ENCODE measurements around the gene DIS3L.

Gene DIS3L

GRCh38 chr15:66252685-66253417 lies 40.5 kb upstream of the DIS3L start:
- peak; percentile 38 for DNase-seq (ENCODE audit: low spot score)
- H3K27ac ChIP-seq, result no peak overlapping the region
- ChIA-PET CTCF (interaction anchor here (0.6 to 1.0 kb wide), 5 partner anchors 12 to 193 kb away, joined by 3 to 6 read pairs (median 4); no protein-coding TSS in a partner anchor), POLR2A (ENCODE audit: low non-redundant PET) (no interaction called here)
- peak; percentile 62 for TF ChIP-seq CTCF (conservative IDR thresholded peaks at IDR 0.05; ENCODE audit: low read depth)

- peak; percentile 39 for DNase-seq (ENCODE audit: low spot score)
- POLR2A ChIA-PET (ENCODE audit: low non-redundant PET), result no interaction called here
- TF ChIP-seq CTCF (conservative IDR thresholded peaks at IDR 0.05; ENCODE audit: low read depth), result no peak
- no peak within 1 kb of the TSS for H3K27ac ChIP-seq
- CTCF ChIA-PET, result interaction anchor here (0.7 kb wide), 1 partner anchor 64 kb away, joined by 6 read pairs; no protein-coding TSS in a partner anchor
These were observed 39.8 kb upstream of the DIS3L start, which contains the start of gene MEGF11 for GRCh38 chr15:66253418-66254088. Gene MEGF11, minus strand, starts transcription at chr15:66253750. Its CDS starts 125,347 bp downstream, at chr15:66128403.

GRCh38 chr15:66254089-66254950 lies 39.0 kb upstream of the DIS3L start:
- CTCF ChIA-PET, result no interaction called here
- no peak for TF ChIP-seq CTCF (conservative IDR thresholded peaks at IDR 0.05; ENCODE audit: low read depth)
- no peak for DNase-seq (ENCODE audit: low spot score)
- no peak overlapping the region for H3K27ac ChIP-seq
- POLR2A ChIA-PET (ENCODE audit: low non-redundant PET), result no interaction called here

GRCh38 chr15:66254951-66255676 lies 38.3 kb upstream of the DIS3L start:
- no peak for TF ChIP-seq CTCF (conservative IDR thresholded peaks at IDR 0.05; ENCODE audit: low read depth)
- CTCF ChIA-PET, result interaction anchor here (0.7 kb wide), 1 partner anchor 333 kb away, joined by 3 read pairs; no protein-coding TSS in a partner anchor
- DNase-seq (ENCODE audit: low spot score), result no peak

GRCh38 chr15:66256692-66257091 lies 36.7 kb upstream of the DIS3L start:
- no peak for TF ChIP-seq CTCF (conservative IDR thresholded peaks at IDR 0.05; ENCODE audit: low read depth)
- ChIA-PET POLR2A (ENCODE audit: low non-redundant PET) (no interaction called here), CTCF (interaction anchor here (0.6 kb wide), 1 partner anchor 218 kb away, joined by 4 read pairs; no protein-coding TSS in a partner anchor)
- no peak overlapping the region for H3K27ac ChIP-seq
- no peak for DNase-seq (ENCODE audit: low spot score)

More at GRCh38 chr15:66254951-66255676, 38.3 kb upstream of the DIS3L start:
- POLR2A ChIA-PET (ENCODE audit: low non-redundant PET), result no interaction called here
- no peak overlapping the region for H3K27ac ChIP-seq
